ENCODE results near the gene LDLRAD4. TPM values are rescaled to one million over a fixed set of nuclear protein-coding genes. Genes with fewer than 3 reads are reported as not detected.

Gene LDLRAD4
- total and polyA plus RNA-seq, 9 of the 15 experiments (the other 6 are each of a cell fraction or from before 2014, with no cell fraction given) = 0.01 TPM; not detected in 8

- CTCF ChIA-PET (ENCODE audit: low intra/inter-chr PET ratio) = no interaction called here
These were observed 232.0 kb downstream of the LDLRAD4 start for GRCh38 chr18:13450289-13451212.

DNA sequence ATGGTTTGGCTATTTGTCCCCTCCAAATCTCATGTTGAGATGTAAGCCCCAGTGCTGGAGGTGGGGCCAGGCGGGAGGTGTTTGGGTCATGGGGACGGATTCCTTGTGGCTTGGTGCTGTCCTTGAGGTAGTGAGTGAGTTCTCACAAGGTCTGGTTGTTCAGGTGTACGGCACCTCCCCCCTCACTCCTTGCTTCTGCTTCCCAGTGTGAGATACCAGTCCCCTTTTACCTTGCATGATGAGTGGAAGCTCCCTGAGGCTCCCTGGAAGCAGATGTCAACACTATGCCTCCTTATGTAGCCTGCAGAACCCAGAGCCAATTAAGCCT, 232.6 kb downstream of the LDLRAD4 start:
- H3K79me2 ChIP-seq (ENCODE audit: control insufficient read depth, insufficient read depth, low read length) = no peaks in the 10 kb centered on the region
- in situ Hi-C loops (cut with MboI) (no loop called here), intact Hi-C loops (cut with micrococcal nuclease) (no loop called here)
- BruUV-seq (replicated peaks) = no TSS peak
- FAIRE-seq (no peak), ATAC-seq (no peak), DNase-seq (ENCODE audit: extremely low read depth in 1 of 4, low spot score in 3 of 4) (no peak)
- no peaks in the 10 kb centered on the region for H3K9me3 ChIP-seq (replicated peaks; ENCODE audit: control insufficient read depth, insufficient read depth, low read depth, low read length)
- H3K9me1 ChIP-seq (ENCODE audit: control insufficient read depth, insufficient read depth, low read length) = no peaks in the 10 kb centered on the region
- H3K9ac ChIP-seq (ENCODE audit: insufficient read depth in 1 of 2, low read depth in 2 of 2, low read length in 2 of 2) = no peak overlapping the region
- POLR2A ChIA-PET = no interaction called here
- H3K4me2 ChIP-seq (ENCODE audit: insufficient read depth, low read length) = no peak overlapping the region
- no peak overlapping the region for H3K27ac ChIP-seq (ENCODE audit: extremely low read depth, low read depth, low read length)
- CTCF ChIA-PET (ENCODE audit: low intra/inter-chr PET ratio) = no interaction called here
- no peak overlapping the region for H3K4me3 ChIP-seq
- H3K36me3 ChIP-seq (ENCODE audit: control insufficient read depth, insufficient read depth, low read length) = no peaks in the 10 kb centered on the region
- H4K20me1 ChIP-seq (replicated peaks; ENCODE audit: control insufficient read depth, insufficient read depth, low read length) = no peaks in the 10 kb centered on the region
- 0% methylated on average over 3 of the region's 3 CpGs for WGBS (ENCODE audit: insufficient coverage, low coverage, missing lambda C conversion rate)
- peaks cover 8 to 71% of the 10 kb centered on the region in 2 experiments; a peak in 4 of 5 replicates for H3K27me3 ChIP-seq (ENCODE audit: control insufficient read depth in 2 of 2, insufficient read depth in 2 of 2, low read length in 2 of 2)
- H3K4me1 ChIP-seq (replicated peaks in 1 of 2; ENCODE audit: control insufficient read depth in 2 of 2, insufficient read depth in 2 of 2, low read length in 2 of 2) = no peaks in the 10 kb centered on the region
- H2AFZ ChIP-seq (ENCODE audit: low read depth, low read length) = no peak overlapping the region
- TF ChIP-seq SOX6 (IDR thresholded peaks at IDR 0.05) (no peak), CBX8 (IDR thresholded peaks at IDR 0.05; ENCODE audit: borderline replicate concordance, extremely low read depth, low read depth, low read length, poor library complexity, severe bottlenecking) (no peak)
- TF ChIP-seq, protein P1, sequence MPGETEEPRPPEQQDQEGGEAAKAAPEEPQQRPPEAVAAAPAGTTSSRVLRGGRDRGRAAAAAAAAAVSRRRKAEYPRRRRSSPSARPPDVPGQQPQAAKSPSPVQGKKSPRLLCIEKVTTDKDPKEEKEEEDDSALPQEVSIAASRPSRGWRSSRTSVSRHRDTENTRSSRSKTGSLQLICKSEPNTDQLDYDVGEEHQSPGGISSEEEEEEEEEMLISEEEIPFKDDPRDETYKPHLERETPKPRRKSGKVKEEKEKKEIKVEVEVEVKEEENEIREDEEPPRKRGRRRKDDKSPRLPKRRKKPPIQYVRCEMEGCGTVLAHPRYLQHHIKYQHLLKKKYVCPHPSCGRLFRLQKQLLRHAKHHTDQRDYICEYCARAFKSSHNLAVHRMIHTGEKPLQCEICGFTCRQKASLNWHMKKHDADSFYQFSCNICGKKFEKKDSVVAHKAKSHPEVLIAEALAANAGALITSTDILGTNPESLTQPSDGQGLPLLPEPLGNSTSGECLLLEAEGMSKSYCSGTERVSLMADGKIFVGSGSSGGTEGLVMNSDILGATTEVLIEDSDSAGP (CRISPR knock-in tag; IDR thresholded peaks at IDR 0.05) = no peak

More at GRCh38 chr18:13450289-13451212, 232.0 kb downstream of the LDLRAD4 start:
- FAIRE-seq = no peak
- POLR2A ChIA-PET = interaction anchor here (0.6 kb wide), 1 partner anchor 16 kb away, joined by 3 read pairs; no protein-coding TSS in a partner anchor
- Histone ChIP-seq H4K20me1 (replicated peaks; ENCODE audit: control insufficient read depth, insufficient read depth, low read length) (no peaks in the 10 kb centered on the region; the same call in 1 of the 2 replicates), H3K9me1 (ENCODE audit: control insufficient read depth, insufficient read depth, low read length) (no peaks in the 10 kb centered on the region), H3K9me3 (replicated peaks; ENCODE audit: control insufficient read depth, insufficient read depth, low read depth, low read length) (no peaks in the 10 kb centered on the region), H3K27me3 (ENCODE audit: control insufficient read depth in 2 of 2, insufficient read depth in 2 of 2, low read length in 2 of 2) (peaks cover 8 to 69% of the 10 kb centered on the region in 2 experiments; a peak in 4 of 5 replicates), H3K4me1 (replicated peaks in 1 of 2; ENCODE audit: control insufficient read depth in 2 of 2, insufficient read depth in 2 of 2, low read length in 2 of 2) (no peaks in the 10 kb centered on the region), H3K4me2 (ENCODE audit: insufficient read depth, low read length) (no peak overlapping the region), H2AFZ (ENCODE audit: low read depth, low read length) (no peak overlapping the region), H3K36me3 (ENCODE audit: control insufficient read depth, insufficient read depth, low read length) (no peaks in the 10 kb centered on the region), H3K79me2 (ENCODE audit: control insufficient read depth, insufficient read depth, low read length) (no peaks in the 10 kb centered on the region), H3K9ac (ENCODE audit: insufficient read depth in 1 of 2, low read depth in 2 of 2, low read length in 2 of 2) (no peak overlapping the region), H3K27ac (ENCODE audit: extremely low read depth, low read depth, low read length) (no peak overlapping the region), H3K4me3 (no peak overlapping the region)
- in situ Hi-C loops (cut with MboI) = no loop called here
- ATAC-seq = no peak
- WGBS (ENCODE audit: insufficient coverage, low coverage, missing lambda C conversion rate) = under 1% methylated on average over 10 of the region's 10 CpGs
- TF ChIP-seq C11orf30 (IDR thresholded peaks at IDR 0.05; ENCODE audit: low read depth) = 0 out of 2 replicates have a peak, but pooled peaks have one; percentile 18
- TF ChIP-seq FOXK2 (conservative IDR thresholded peaks at IDR 0.05 in 1 of 2, IDR thresholded peaks at IDR 0.05 in 1 of 2; ENCODE audit: low read depth in 2 of 2) = no peak
- TF ChIP-seq ZNF316 (IDR thresholded peaks at IDR 0.05) = peak; percentile 15; the same call in 1 of the 2 replicates
- DNase-seq (ENCODE audit: extremely low read depth in 1 of 4, low spot score in 3 of 4) = no peak
- no TSS peak for BruUV-seq (replicated peaks)
- intact Hi-C loops (cut with micrococcal nuclease) = no loop called here

Data from K562 (cell line).